A549 treated with Hydrocortisone at 1 μM for 4 hours (cell line): ENCODE results near the gene INPP5K. TPM values are rescaled to one million over a fixed set of nuclear protein-coding genes. Genes with fewer than 3 reads are reported as not detected.

Experiments
- total RNA-seq: library from RNA; stranded (reverse); fragments of 200-300 nt; extraction: Qiagen RNA extraction; gene quantifications from 5 replicates; pipeline ENCODE4 v1.2.3, GENCODE V29; 2022

The INPP5K gene
- 24.1 to 26.5 TPM (median 25.8 TPM) in 5 replicates for total RNA-seq

GRCh38 chr17:1516388-1517161 is at the start of gene INPP5K:
Gene INPP5K, minus strand, starts transcription at chr17:1516612. Its CDS starts 113 bp downstream, at chr17:1516499.

GRCh38 chr17:1492249-1493206 is 23.9 kb downstream of the INPP5K start, which contains the start of gene MYO1C:
Gene MYO1C, minus strand, starts transcription at chr17:1492686. Its CDS starts 199 bp downstream, at chr17:1492487.

GRCh38 chr17:1455797-1456599 is 60.4 kb downstream of the INPP5K start, which contains the start of gene CRK:
Gene CRK, minus strand, starts transcription at chr17:1456232. Its CDS starts 115 bp downstream, at chr17:1456117.

Other genes with a start within 250 kb of the INPP5K start
- gene BHLHA9, start 246.2 kb downstream of the INPP5K start, total RNA-seq: not detected in 5 replicates
- not detected in 5 replicates for gene TRARG1, start 236.9 kb downstream of the INPP5K start, total RNA-seq
- gene YWHAE, start 116.4 kb downstream of the INPP5K start, total RNA-seq: 541 to 1,166 TPM (median 607 TPM) in 5 replicates
- 81.2 to 111 TPM (median 88.6 TPM) in 5 replicates for gene CRK, start 60.4 kb downstream of the INPP5K start, total RNA-seq
- 123 to 137 TPM (median 134 TPM) in 5 replicates for gene MYO1C, start 23.9 kb downstream of the INPP5K start, total RNA-seq
- 63.5 to 70.5 TPM (median 66.9 TPM) in 5 replicates for gene PITPNA, start 46.2 kb upstream of the INPP5K start, total RNA-seq
- 4.9 to 6.2 TPM (median 5.9 TPM) in 5 replicates for gene SLC43A2, start 112.2 kb upstream of the INPP5K start, total RNA-seq
- 0.18 to 0.38 TPM (median 0.21 TPM) in 5 replicates for gene SCARF1, start 129.1 kb upstream of the INPP5K start, total RNA-seq
- gene RILP, start 133.3 kb upstream of the INPP5K start, total RNA-seq: 11.5 to 19.8 TPM (median 16.9 TPM) in 5 replicates
- 246 to 278 TPM (median 255 TPM) in 5 replicates for gene PRPF8, start 168.3 kb upstream of the INPP5K start, total RNA-seq
- gene TLCD2, start 193.8 kb upstream of the INPP5K start, total RNA-seq: 1.3 to 1.9 TPM (median 1.6 TPM) in 5 replicates
- 26.4 to 32.9 TPM (median 28.7 TPM) in 5 replicates for gene WDR81, start 208.1 kb upstream of the INPP5K start, total RNA-seq
- gene SERPINF2, start 226.3 kb upstream of the INPP5K start, total RNA-seq: 2.9 to 3.8 TPM (median 3.2 TPM) in 5 replicates
- 1.8 to 3.8 TPM (median 2.2 TPM) in 5 replicates for gene SERPINF1, start 245.4 kb upstream of the INPP5K start, total RNA-seq